Caco-2 (cell line): Measurements from ENCODE around the gene KCTD15. TPM values are rescaled to one million over a fixed set of nuclear protein-coding genes. Genes with fewer than 3 reads are reported as not detected.

ENCODE experiments used
- BruUV-seq: library from RNA; stranded (reverse); fragments of 400-500 nt; replicated peaks from 2 replicates; lab custom pipeline; 2021; lab: Mats Ljungman, UMichigan
- CTCF ChIA-PET: fragments of 300-600 bp; sonication (Branson Sonifier 250); formaldehyde crosslinking; loops from one replicate; lab custom pipeline; 2022; ENCODE audit warnings: antibody characterized with exemption; lab: Charles Lee
- POLR2A ChIA-PET: fragments of 300-600 bp; sonication (Branson Sonifier 250); formaldehyde crosslinking; loops from one replicate; lab custom pipeline; 2022; ENCODE audit warnings: antibody characterized with exemption; lab: Charles Lee
- DNase-seq, 2 experiments: peaks; one replicate each; pipeline versions ENCODE4 v3.0.0 to v3.0.0-alpha.2; 2020 to 2022
- H3K27me3 ChIP-seq: replicated peaks from 2 replicates; pipeline ENCODE4 v1.6.0; 2011; ENCODE audit warnings: low read length; ENCODE audit not compliant: control insufficient read depth, insufficient read depth
- H3K36me3 ChIP-seq: 2 replicates; pipeline ENCODE4 v1.5.1; 2011; ENCODE audit warnings: low read length; ENCODE audit not compliant: control insufficient read depth, insufficient read depth
- H3K4me1 ChIP-seq: fragments of 250-450 bp; sonication (Bioruptor Pico); 2 replicates; pipeline ENCODE4 v1.5.1; 2020; ENCODE audit warnings: mild to moderate bottlenecking
- H3K4me3 ChIP-seq: 2 replicates; pipeline ENCODE4 v1.5.1; 2011; ENCODE audit warnings: low read depth, mild to moderate bottlenecking, control low read depth, low read length
- H3K9me3 ChIP-seq: fragments of 250-450 bp; sonication (Bioruptor Pico); 2 replicates; pipeline ENCODE4 v1.5.1; 2020; ENCODE audit warnings: mild to moderate bottlenecking, moderate library complexity
- H3K27ac Mint-ChIP-seq: one replicate; pipeline ENCODE4 v1.8.0; 2022; ENCODE audit warnings: mixed read lengths; ENCODE audit not compliant: unreplicated experiment
- H3K27me3 Mint-ChIP-seq: one replicate; pipeline ENCODE4 v1.8.0; 2022; ENCODE audit warnings: mixed read lengths; ENCODE audit not compliant: insufficient read depth, unreplicated experiment
- H3K36me3 Mint-ChIP-seq: one replicate; pipeline ENCODE4 v1.8.0; 2022; ENCODE audit warnings: mild to moderate bottlenecking, mixed read lengths; ENCODE audit not compliant: insufficient read depth, unreplicated experiment
- H3K4me1 Mint-ChIP-seq: one replicate; pipeline ENCODE4 v1.8.0; 2022; ENCODE audit warnings: low read depth, mixed read lengths; ENCODE audit not compliant: unreplicated experiment
- H3K4me3 Mint-ChIP-seq: one replicate; pipeline ENCODE4 v1.8.0; 2022; ENCODE audit warnings: mild to moderate bottlenecking, moderate library complexity, mixed read lengths; ENCODE audit not compliant: unreplicated experiment
- H3K9me3 Mint-ChIP-seq: one replicate; pipeline ENCODE4 v1.8.0; 2022; ENCODE audit warnings: mixed read lengths; ENCODE audit not compliant: unreplicated experiment
- CTCF ChIP-seq, 2 experiments: fragments of 200-600 bp in 1 of 2; IDR thresholded peaks; 1 replicate in 1 of 2; 2 replicates in 1 of 2; pipeline versions ENCODE4 v1.5.1 to v1.8.0; 2011 to 2022; ENCODE audit warnings: antibody characterized with exemption in 1 of 2, control low read depth in 1 of 2, inconsistent platforms in 1 of 2, low read depth in 1 of 2, low read length in 1 of 2, mild to moderate bottlenecking in 1 of 2, moderate library complexity in 1 of 2; ENCODE audit not compliant: insufficient read depth in 1 of 2, severe bottlenecking in 1 of 2, unreplicated experiment in 1 of 2
- intact Hi-C: fragments of 100-400 bp; cut with micrococcal nuclease; formaldehyde crosslinking; loops from one replicate; pipeline ENCODE4 v1.10.0; 2022; ENCODE audit not compliant: unreplicated experiment
- total RNA-seq: library from RNA; stranded (reverse); gene quantifications from 2 replicates; pipeline ENCODE4 v1.2.3, GENCODE V29; 2022

KCTD15 gene
- total RNA-seq, 1 experiment from 2014 or later = 34.6 TPM

DNA sequence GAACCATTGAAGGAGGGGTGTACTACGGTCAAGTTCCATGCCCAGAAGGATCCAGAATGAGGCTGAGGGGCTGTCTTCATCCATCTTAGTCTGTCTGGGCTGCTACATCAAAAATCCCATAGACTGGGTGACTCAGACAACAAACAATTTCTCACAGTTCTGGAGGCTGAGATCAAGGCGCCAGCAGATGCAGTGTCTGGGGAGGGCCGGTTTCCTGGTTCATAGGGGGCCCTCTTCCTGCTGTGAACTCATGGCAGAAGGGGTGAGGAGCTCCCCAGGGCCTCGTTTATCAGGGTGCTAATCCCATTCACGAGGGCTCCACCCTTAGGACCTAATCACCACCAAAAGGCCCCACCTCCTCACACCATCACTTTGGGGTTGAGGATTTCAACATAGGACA, 14.7 kb upstream of the KCTD15 start:
- ChIA-PET CTCF (no interaction called here), POLR2A (no interaction called here)
- H3K27me3 Mint-ChIP-seq = peaks cover 34% of the 10 kb centered on the region

GRCh38 chr19:33784432-33784831, 12.2 kb upstream of the KCTD15 start:
- Mint-ChIP-seq H3K36me3 (no peaks in the 10 kb centered on the region), H3K27me3 (peaks cover 28% of the 10 kb centered on the region), H3K9me3 (no peaks in the 10 kb centered on the region), H3K27ac (no peak overlapping the region), H3K4me1 (peaks cover 1% of the 10 kb centered on the region), H3K4me3 (no peak overlapping the region)
- Histone ChIP-seq H3K27me3 (no peaks in the 10 kb centered on the region; the same call in 1 of the 2 replicates), H3K4me1 (no peaks in the 10 kb centered on the region), H3K4me3 (no peak overlapping the region), H3K36me3 (no peaks in the 10 kb centered on the region), H3K9me3 (no peaks in the 10 kb centered on the region; the same call in 1 of the 2 replicates)
- no peak for DNase-seq
- intact Hi-C loops = no loop called here
- POLR2A ChIA-PET = no interaction called here
- TF ChIP-seq CTCF (IDR thresholded peaks at IDR 0.05; ENCODE audit: insufficient read depth in 1 of 2, low read depth in 1 of 2, low read length in 1 of 2, severe bottlenecking in 1 of 2, unreplicated experiment in 1 of 2) = no peak
- CTCF ChIA-PET = interaction anchor here (1.4 kb wide), 1 partner anchor 10 kb away, joined by 3 read pairs; no protein-coding TSS in a partner anchor
- no TSS peak for BruUV-seq

More for the DNA sequence above, 14.7 kb upstream of the KCTD15 start:
- H3K9me3 ChIP-seq = no peaks in the 10 kb centered on the region
- Mint-ChIP-seq H3K4me1 (peaks cover 14% of the 10 kb centered on the region), H3K27ac (no peak overlapping the region), H3K36me3 (peaks cover 5% of the 10 kb centered on the region), H3K4me3 (no peak overlapping the region), H3K9me3 (no peaks in the 10 kb centered on the region)
- intact Hi-C loops = no loop called here
- no peaks in the 10 kb centered on the region for H3K36me3 ChIP-seq
- H3K4me3 ChIP-seq = no peak overlapping the region
- no TSS peak for BruUV-seq
- no peak for DNase-seq
- H3K4me1 ChIP-seq = no peaks in the 10 kb centered on the region
- no peaks in the 10 kb centered on the region; the same call in 1 of the 2 replicates for H3K27me3 ChIP-seq
- no peak for TF ChIP-seq CTCF (IDR thresholded peaks at IDR 0.05; ENCODE audit: insufficient read depth in 1 of 2, low read depth in 1 of 2, low read length in 1 of 2, severe bottlenecking in 1 of 2, unreplicated experiment in 1 of 2)

- no peak for DNase-seq
- no peaks in the 10 kb centered on the region for H3K9me3 Mint-ChIP-seq
- Histone ChIP-seq H3K4me1 (no peaks in the 10 kb centered on the region), H3K9me3 (no peaks in the 10 kb centered on the region; the same call in 1 of the 2 replicates), H3K36me3 (no peaks in the 10 kb centered on the region), H3K4me3 (no peak overlapping the region), H3K27me3 (no peaks in the 10 kb centered on the region; the same call in 1 of the 2 replicates)
- no peak overlapping the region for H3K27ac Mint-ChIP-seq
- ChIA-PET CTCF (interaction anchor here (1.4 to 2.0 kb wide), 2 partner anchors 7 to 9 kb away, joined by 3 to 11 read pairs; no protein-coding TSS in a partner anchor), POLR2A (no interaction called here)
- no peak for TF ChIP-seq CTCF (IDR thresholded peaks at IDR 0.05; ENCODE audit: insufficient read depth in 1 of 2, low read depth in 1 of 2, low read length in 1 of 2, severe bottlenecking in 1 of 2, unreplicated experiment in 1 of 2)
- H3K4me3 Mint-ChIP-seq = no peak overlapping the region
- no peaks in the 10 kb centered on the region for H3K36me3 Mint-ChIP-seq
- intact Hi-C loops = no loop called here
- H3K4me1 Mint-ChIP-seq = no peaks in the 10 kb centered on the region
- H3K27me3 Mint-ChIP-seq = peaks cover 21% of the 10 kb centered on the region
- no TSS peak for BruUV-seq
These were observed 10.9 kb upstream of the KCTD15 start for GRCh38 chr19:33785795-33786194.
